ENCODE measurements around the gene VAV1. TPM values are rescaled to one million over a fixed set of nuclear protein-coding genes. Genes with fewer than 3 reads are reported as not detected.
"Not testable (repeated sequence)": the region's sequence is repeated elsewhere in the genome, so short reads cannot be mapped to it uniquely, and the experiment has no call there.

Gene VAV1
- total RNA-seq, 1 experiment from 2014 or later, result not detected

DNA sequence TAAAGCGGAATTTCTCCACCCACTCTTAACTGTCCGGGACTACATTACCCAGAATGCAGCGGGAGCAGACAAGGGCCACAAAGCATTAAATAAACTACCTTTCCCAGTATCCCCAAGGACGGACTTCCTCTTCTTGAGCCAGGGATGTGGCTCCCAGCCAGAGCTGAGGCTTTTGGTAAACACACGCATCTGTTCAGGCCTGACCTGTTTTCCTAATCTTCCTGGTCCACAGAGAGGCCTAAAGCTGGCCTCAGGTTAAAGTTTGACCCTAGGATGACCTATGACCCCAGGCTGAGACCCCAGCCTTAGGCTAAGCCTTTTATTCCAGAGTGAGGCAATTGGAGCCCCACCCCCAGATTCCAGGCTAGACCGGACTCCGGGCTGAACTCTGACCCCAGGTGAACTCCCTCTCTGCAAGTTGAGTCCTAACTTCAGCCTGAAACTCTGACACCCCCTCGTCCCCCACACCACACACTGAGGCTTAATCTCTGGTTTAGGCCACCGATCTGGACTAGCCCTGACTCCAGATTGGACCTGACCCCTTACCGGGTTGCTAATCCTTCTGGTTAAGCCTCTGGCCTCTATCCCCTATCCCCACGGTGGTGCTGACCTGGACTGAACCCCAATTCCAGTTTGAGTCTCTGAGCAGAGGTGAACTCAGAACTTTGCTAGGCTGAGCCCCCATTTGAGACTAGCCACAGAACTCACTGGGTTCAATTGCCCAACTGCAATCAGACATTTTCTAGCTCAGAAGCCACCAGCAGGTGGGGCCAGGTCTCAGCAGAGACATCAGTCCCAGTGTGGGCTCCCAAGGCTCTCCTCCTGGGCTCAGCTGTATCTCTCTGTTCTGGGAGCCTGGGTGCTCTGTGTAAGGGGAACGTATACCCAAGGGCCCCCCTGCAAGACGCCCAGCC, 34.4 kb upstream of the VAV1 start:
- peak; percentile 74 for DNase-seq (ENCODE audit: low spot score)

DNA sequence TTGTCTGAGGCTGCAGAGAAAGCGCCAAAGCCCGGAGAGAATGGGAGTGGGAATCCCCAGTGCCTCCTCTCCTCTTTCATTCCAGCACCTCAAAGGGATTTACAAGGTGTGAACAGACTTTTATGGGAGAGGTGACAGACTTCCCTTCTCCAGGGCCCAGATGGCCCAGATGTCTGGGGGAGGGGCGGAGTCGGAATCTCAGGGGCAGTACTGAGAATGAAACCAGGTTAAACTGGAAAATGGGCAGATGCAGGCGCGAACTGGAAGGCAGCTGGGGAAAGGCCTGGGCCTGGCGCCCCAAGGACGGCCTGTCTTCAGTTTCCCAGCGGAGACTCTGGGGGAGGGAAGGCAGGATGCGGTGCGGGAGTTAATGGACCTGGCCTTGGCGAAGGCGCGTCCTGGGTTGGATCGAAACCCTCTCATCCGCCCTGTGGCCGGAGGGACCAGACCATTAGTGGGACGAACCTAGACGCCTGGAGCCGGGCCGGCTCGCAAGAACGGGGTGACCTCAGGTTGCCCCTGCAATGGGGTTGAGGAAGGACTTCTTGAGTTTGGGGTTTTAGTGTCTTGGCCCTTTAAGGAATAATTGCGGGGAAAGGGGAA, 33.6 kb upstream of the VAV1 start:
- no peak for DNase-seq (ENCODE audit: low spot score)

DNA sequence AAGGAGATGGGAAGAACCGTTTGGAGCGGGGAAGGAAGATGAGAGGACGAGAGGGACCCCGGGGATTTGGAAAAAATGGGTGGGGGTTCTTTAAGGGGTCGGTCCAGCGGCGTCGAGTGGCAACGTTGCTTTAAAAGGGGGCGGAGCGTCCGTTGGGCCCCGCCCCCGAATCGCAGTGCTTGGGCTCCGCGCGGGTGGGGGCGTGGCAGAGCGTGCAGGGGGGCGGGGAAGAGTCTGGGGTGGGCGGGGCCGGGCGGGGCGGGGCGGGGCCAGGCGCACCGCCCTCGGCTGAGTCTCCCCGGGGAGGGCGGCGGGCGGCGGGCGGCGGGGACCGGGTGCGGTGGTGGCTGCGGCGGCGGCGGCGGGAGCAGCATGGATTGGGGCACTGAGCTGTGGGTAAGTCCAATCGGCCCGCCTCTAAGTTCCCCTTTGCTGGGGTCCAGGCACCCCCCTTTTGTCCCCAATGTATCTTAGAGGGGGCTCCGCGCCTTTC, 33.1 kb upstream of the VAV1 start, which contains the start of gene TRIP10:
TRIP10 (plus strand) TSS at position 291 of the 493 bp plus-strand sequence; CDS start at position 373, 82 bp downstream.
- peak; percentile 56 for DNase-seq (ENCODE audit: low spot score)

DNA sequence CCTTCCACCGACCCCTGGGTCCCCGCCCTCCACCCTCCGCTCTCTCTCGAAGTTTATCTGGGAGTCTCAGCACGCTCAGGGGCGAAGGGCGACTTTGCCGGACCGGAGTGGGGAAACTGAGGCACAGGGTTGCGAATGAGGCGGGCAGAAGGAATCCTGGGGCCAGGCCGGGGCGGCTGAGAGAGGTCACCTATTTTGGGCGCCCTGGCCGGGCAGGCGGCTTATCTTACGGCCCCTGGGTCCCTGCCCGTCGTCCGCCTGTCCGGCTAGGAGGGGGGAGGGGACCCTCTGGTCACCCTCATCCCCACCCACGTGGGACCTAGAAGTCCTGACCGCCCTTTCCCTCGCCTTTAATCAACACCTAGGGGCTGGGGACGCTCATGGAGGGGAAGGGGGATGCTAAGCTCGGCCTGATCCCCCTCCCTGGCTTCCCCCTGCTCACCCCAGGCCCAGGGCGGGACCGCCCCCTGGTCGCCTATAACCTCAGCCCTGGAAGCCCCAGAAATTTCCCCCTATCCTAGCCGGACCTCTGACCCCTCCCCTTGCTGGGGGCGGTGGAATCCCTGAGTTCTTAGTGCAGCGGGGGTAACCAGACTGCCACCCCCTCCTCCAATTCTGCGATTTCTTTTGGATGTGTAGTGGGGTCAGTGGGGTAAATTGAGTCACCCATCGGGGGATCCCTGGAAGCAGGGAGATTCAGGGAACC, 32.5 kb upstream of the VAV1 start:
- no peak for DNase-seq (ENCODE audit: low spot score)

DNA sequence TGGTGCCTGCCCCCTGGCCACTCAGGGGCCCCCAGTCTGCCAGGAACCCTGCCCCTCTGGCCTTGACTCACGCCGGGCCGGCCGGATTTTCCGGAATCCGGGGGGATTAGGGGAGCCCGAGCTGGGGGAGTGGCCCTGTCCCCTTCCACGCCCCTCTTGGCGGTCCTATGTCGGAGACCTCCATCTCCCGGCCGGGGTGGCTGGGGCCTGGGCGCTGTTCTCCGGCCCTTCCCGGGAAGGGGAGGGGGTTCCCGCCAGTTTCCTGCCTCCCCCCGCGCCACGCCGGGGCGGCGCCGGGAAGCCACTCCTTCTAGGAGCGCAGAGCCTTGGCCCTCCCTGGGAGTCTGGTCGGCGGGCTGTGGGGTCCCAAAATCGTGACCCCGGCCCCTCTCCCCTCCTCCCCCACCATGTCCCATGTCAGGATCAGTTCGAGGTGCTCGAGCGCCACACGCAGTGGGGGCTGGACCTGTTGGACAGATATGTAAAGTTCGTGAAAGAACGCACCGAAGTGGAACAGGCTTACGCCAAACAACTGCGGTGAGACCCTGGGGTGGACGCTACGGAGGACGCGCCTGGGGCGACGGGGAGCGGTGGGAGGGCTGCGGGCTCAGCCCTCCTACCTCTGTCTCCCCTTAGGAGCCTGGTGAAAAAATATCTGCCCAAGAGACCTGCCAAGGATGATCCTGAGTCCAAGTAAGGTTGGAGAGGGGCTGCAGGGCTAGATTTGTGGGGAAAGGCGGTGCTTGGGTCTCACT, 31.7 kb upstream of the VAV1 start:
- DNase-seq (ENCODE audit: low spot score), result no peak

DNA sequence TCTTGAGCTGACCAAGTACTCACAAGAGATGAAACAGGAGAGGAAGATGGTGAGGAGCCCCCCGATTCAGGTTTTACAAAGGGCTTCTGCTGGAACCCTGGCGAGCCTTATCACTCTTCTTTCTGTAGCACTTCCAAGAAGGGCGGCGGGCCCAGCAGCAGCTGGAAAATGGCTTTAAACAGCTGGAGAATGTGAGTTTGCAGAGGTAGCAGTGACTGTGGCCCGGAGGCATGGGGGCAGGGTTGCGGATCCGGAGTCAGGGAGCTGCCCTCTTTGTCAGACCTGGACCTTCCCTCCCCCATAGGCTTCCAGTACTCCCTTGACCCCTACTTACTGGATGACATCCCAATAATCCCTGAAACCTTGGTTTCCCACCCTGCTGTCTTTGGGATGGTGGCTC, 29.4 kb upstream of the VAV1 start:
- no peak for DNase-seq (ENCODE audit: low spot score)

DNA sequence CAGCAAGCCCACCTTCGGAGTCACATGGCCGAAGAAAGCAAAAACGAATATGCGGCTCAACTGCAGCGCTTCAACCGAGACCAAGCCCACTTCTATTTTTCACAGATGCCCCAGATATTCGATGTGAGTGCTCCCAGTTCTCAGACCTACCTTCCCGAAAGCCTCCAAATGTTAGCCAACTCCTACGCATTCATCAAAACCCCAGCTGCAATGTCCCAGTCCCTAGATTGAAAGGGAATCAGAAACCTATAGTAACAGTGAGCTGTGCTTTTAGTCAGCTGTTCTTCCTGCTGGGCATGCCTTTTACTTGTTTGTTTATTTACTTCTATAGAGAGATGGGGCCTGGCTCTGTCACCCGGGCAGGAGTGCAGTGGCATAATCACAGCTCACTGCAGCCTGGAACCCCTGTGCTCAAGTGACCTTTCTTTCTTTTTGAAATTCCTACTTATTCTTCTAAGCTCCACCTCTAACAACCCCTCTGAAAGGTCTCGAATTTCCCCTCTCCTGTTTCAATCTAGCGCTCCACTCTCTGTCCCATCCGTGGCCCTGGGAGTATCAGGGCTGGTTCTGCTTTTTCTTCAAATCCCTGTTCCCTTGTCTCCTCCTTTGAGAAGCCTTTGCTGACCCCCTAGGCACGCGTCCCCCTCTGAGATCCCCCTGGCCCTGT, 28.7 kb upstream of the VAV1 start:
- no peak for DNase-seq (ENCODE audit: low spot score)

DNA sequence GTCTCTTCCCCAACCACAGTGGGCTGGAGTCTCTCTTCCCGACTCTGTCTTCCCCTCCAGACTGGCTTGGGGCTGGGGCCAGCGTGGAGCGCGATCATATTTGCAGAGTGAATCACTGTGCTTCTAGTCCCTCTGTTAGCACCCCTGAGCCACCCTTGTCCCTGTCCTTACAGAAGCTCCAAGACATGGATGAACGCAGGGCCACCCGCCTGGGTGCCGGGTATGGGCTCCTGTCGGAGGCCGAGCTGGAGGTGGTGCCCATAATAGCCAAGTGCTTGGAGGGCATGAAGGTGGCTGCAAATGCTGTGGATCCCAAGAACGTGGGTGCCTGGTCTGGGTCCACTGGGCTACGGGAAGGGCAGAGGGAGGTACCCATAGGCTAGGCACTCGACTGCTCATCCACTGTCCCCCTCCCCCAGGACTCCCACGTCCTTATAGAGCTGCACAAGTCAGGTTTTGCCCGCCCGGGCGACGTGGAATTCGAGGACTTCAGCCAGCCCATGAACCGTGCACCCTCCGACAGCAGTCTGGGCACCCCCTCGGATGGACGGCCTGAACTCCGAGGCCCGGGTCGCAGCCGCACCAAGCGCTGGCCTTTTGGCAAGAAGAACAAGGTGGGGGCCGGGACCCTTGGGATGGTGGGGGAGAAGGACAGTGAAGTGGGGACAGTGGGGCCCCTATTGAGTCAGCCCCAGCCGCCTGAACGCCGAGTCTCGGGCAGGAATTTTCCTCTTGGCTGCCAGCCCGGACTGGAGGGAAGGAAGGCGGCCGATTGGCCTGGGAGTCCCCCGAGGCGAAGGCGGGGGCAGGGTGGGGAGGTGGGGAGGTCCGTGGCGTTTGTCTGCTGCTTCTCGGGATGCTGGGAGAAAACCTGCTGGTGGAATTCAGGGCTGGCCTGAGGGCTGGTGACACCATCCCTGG, 27.9 kb upstream of the VAV1 start:
- peak; percentile 89 for DNase-seq (ENCODE audit: low spot score)

DNA sequence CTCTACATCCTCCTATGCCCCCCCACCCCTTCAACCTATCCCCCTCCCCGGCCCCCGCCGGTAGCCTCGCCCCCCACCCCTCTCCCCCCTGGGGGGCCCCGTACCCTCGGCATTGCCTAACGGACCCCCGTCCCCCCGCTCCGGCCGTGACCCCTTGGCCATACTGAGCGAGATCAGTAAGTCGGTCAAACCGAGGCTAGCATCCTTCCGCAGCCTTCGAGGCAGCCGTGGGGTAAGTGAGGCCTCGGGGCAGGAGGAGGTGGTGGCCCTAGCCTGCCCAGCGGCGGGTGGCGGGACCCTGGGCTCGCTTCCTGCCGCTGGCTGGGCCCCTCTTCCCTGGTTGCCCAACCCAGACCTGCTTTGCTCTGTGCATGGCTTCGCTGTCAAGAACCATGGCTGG, 26.5 kb upstream of the VAV1 start:
- no peak for DNase-seq (ENCODE audit: low spot score)

DNA sequence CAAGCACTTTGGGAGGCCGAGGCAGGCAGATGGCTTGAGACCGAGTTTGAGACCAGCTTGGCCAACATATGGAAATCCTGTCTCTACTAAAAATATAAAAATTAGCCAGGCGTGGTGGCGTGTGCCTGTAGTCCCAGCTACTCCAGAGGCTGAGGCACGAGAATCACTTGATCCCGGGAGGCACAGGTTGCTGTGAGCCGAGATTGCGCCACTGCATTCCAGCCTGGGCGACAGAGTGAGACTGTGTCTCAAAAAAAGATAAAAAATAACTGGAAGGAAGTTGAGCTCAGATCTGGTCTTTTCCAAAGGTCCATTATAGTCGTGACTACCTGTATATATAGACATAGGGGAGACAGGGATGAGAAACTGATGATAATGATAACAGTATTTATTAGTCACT, 24.0 kb upstream of the VAV1 start:
- not testable (repeated sequence) for DNase-seq (ENCODE audit: low spot score)

DNA sequence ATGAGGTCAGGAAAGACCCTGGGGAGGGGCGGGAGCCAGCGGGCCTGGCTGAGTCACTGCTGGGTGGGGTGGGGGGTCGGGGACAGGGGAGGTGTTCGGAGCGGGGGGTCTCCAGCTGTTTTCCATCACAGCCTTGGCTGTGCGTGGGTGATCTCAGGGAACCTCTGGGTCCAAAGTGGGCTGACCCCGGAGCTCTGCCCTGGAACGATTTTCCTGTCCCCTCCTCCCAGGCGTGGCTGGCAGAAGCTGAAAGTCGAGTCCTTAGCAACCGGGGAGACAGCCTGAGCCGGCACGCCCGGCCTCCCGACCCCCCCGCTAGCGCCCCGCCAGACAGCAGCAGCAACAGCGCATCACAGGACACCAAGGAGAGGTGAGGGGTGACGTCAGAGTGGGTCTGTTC, 22.4 kb upstream of the VAV1 start:
- DNase-seq (ENCODE audit: low spot score), result no peak

DNA sequence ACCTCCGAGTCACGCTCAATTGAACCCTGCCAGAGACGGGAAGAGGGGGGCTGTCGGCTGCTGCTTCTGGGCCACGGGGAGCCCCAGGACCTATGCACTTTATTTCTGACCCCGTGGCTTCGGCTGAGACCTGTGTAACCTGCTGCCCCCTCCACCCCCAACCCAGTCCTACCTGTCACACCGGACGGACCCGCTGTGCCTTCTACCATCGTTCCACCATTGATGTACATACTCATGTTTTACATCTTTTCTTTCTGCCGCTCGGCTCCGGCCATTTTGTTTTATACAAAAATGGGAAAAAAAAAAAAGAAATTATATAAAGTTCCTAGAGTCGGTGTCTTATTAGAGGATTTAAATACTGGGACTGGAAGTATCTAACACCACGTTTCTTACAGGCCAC, 21.3 kb upstream of the VAV1 start:
- no peak for DNase-seq (ENCODE audit: low spot score)

DNA sequence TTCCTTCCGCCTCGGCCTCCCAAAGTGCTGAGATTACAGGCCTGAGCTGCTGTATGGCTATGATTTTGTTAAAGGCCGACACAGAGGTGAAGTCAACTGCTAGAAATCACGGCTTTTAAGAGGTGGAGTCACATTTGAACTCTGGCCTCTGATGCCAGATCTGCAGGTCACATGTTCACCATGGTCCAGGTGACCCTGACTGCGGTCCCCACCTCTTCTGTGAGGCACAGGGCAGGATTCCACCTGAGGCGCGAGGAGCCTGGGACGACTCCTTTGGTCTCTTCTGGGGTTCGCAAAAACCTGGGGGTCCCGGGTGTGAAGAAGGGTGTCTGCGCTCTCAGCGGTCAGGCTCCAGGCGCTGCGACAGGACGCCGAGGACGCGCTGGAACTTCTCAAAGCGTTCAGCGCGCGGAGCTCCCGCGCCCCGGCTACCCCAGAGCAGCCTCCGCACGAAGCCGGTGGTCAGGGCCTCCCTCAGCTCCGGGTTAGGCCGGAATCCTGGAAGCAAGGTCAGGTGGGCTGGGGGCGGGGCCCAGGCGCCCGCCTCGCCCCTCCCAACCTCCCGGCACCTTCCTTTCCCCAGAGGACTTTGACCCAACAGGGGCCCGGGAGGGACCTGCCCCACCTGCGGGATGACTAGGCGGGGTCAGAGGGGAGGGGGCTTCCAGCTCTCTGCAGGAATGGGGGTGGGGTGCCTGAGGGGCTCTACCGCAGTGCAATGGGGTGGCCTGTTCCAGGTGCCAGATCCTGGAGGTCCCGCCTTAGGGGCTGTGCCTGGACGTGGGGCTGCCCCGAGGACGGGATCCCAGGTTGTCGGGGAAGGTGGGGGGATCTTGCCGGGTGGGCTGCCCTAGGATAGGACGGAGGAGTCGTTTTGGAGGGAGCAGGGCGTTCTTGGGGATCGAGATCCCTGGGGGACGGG, 20.0 kb upstream of the VAV1 start:
- no peak for DNase-seq (ENCODE audit: low spot score)

DNA sequence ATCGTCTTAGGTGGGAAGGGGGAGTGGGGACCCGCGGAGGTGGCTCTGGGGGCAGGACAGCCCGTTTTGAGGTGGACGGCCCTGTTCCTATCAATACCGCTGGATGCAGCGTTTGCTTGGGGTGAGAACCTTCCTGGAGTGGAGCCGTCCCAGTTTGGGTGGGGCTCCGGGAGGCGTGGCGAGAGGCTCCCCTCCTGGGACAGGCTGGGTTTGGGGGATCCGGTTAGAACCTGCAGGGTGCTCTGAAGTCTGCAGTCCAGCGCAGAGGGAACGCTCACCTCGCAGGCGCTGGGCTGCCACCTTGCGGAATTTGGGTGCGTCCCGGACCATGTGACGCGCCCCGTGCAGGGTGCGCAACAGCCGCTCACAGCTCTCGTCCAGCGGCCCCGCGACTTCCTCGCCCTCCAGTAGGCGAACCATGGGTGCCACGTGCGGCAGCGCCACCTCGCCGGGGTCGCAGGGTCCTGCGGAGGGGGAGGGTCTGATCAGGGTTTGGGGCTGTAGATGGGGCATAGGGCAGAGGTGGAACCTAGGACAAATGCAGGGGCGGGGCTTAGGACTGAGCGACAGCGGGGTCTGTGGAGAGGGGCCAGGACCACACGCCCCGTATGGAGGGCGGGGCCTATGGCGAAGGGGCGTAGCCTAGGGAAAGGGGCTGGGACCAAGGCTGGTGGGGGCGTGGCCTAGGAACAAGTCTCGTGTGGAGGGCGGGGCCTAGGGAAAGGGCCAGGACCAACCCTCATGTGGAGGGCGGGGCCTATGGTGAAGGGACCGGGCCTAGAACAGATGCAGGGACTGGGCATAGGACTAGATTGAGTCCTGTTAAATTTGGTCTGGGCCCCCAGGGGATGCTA, 19.1 kb upstream of the VAV1 start:
- no peak for DNase-seq (ENCODE audit: low spot score)

DNA sequence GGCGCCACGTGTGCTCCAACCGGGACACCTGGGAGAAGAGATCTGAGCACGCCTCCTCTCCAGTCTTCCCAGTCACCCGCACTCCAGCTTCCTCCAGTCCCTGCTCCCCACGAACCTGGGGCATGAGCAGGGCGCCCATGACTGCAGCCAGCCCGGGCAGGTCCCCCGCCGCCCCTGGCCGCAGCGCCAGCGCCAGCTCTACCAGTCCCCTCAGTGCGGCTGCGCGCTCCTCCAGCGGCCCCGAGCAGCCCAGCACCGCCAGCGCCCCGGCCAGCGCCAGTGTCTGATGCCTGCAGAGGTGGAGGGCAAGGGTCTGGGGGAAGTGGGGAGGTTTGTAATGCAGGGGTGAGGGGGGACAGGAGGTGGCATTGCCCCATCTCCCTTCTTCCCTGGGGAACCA, 18.4 kb upstream of the VAV1 start:
- no peak for DNase-seq (ENCODE audit: low spot score)

DNA sequence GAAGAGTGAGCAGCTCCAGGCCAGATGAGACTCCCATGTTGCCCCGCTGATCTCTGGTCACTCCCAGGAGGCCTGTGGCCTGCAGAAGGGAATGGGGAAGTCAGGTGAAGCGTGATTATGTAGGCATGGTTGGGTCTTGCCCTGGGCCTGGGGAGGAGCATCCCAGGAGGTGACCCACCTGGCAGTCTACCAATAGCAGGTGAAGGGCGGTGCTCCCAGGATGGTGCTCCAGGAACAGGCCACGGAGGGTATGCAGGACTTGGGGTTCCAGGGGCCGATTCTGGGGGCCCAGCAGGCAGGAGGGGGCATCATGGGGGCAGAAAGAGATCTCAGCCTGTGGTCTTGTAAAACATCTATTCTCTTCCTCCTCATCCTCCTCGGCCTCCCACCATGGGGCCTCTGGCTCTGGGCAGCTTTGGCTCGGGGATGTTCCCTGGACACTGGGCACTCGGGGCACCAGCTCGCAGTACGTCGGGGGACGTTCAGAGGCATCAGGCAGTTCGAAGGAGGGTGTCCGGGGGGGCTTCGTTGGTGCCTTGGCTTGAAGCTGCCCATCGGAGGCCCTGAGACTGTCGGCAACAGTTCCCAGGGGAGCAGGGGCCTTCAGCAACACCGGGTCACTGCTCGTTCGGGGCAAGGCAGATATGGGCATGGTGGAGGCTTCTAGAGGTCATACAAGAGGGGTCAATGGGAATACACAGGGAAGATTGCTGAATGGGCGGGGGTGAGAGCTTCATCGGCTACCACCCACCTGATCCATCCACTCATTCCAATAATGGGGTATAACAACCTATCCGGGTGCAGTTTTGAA, 17.6 kb upstream of the VAV1 start:
- no peak for DNase-seq (ENCODE audit: low spot score)

DNA sequence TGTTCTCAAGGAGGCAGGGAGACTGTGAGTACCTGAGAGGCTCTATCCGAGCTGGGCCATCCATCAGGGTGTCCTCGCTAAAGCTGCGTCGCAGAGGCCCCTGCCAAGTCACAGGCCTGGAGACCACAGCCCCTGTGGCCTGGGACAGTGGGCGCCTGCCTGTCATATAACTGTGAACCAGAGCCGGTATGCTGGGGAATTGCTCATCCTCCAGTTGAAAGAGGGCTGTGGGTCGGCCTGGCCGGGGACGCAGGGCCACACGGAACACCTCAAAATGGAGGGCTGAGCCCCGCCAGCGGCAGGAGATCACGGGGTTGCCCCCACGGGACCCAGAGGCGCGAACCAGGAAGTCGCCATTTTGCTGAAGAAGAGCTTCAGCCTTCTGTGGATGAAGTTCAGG, 11.9 kb upstream of the VAV1 start:
- DNase-seq (ENCODE audit: low spot score), result no peak

Measured in A172 (cell line).